WI38 (cell line): ENCODE data around the gene TMPRSS6.

Experiments
- H3K4me3 ChIP-seq: 2 replicates; pipeline ENCODE4 v1.5.1; 2011; ENCODE audit warnings: low read depth, mild to moderate bottlenecking, control low read depth, low read length
- TF ChIP-seq, protein P1 (sequence below): IDR thresholded peaks from 2 replicates; pipeline ENCODE4 v1.5.1; 2012; ENCODE audit warnings: low read depth, mild to moderate bottlenecking, control low read depth, low read length

Gene TMPRSS6

GRCh38 chr22:37019309-37020191 lies 90.0 kb downstream of the TMPRSS6 start, which contains the start of the genes MPST and TST:
TSS of gene MPST (plus strand) at chr22:37019742. CDS start at chr22:37019837, 95 bp downstream.
TSS of gene TST (minus strand) at chr22:37019447. CDS start at chr22:37018732, 715 bp downstream.
- peak within 1 kb of the TSS; percentile 82 for H3K4me3 ChIP-seq
- TF ChIP-seq, protein P1, sequence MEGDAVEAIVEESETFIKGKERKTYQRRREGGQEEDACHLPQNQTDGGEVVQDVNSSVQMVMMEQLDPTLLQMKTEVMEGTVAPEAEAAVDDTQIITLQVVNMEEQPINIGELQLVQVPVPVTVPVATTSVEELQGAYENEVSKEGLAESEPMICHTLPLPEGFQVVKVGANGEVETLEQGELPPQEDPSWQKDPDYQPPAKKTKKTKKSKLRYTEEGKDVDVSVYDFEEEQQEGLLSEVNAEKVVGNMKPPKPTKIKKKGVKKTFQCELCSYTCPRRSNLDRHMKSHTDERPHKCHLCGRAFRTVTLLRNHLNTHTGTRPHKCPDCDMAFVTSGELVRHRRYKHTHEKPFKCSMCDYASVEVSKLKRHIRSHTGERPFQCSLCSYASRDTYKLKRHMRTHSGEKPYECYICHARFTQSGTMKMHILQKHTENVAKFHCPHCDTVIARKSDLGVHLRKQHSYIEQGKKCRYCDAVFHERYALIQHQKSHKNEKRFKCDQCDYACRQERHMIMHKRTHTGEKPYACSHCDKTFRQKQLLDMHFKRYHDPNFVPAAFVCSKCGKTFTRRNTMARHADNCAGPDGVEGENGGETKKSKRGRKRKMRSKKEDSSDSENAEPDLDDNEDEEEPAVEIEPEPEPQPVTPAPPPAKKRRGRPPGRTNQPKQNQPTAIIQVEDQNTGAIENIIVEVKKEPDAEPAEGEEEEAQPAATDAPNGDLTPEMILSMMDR: no peak

DNA sequence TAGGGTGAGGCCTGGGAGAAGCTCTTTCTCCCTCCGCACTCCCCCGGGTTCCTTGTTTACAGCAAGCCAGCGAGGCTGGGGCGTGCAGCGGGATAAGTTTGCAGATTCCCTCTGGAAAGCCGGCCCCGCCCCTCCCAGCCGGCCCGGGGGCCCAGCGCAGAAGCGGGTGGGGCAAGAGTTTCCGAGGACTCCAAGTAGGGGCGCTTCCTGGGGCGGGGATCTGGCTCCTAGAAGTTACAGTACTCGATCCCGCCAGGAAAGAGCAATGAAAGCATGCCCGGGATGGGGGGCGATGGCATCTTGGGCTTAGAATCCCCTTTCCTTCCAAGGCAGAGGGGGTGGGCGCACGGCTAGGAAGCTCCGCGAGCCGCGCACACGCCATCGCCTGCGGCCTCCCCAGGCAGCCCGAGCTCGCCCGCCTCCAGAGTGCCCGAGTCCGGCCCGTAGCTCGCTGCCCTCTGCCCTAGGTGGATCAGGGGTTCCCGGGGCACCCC lies 90.7 kb downstream of the TMPRSS6 start:
- TF ChIP-seq, protein P1: no peak
- peak overlapping the region; percentile 79 for H3K4me3 ChIP-seq

- TF ChIP-seq, protein P1: no peak
- peak overlapping the region; percentile 79 for H3K4me3 ChIP-seq
These were observed 91.3 kb downstream of the TMPRSS6 start for GRCh38 chr22:37018086-37018814.

GRCh38 chr22:37017356-37017755 lies 92.2 kb downstream of the TMPRSS6 start:
- H3K4me3 ChIP-seq: no peak overlapping the region
- TF ChIP-seq, protein P1: no peak

- no peak overlapping the region for H3K4me3 ChIP-seq
- TF ChIP-seq, protein P1: no peak
These were observed 93.2 kb downstream of the TMPRSS6 start for GRCh38 chr22:37016134-37016910.

DNA sequence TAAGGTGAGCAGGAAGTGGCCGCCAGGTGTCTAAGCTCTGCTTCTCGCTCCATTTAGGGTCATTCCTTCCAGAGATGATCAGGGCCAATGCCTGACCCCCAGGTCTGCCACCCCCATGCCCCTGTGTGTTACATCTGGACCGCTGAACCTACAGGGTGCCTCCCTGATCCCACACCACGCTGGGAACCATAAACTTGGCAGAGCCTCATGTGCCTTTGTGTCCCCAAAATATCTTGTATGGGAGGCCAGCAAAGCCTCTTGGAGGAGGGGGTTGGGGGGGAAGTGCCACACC lies 94.0 kb downstream of the TMPRSS6 start:
- TF ChIP-seq, protein P1: no peak
- no peak overlapping the region for H3K4me3 ChIP-seq
